Lung microvascular endothelial cell (primary cell): ENCODE results near the gene RBMS1. TPM values are rescaled to one million over a fixed set of nuclear protein-coding genes. Genes with fewer than 3 reads are reported as not detected.

Experiments
- DNase-seq, 2 donors: peaks; one replicate each; pipeline versions ENCODE4 v3.0.0 to v3.0.0-alpha.2; 2010; ENCODE audit warnings: low read depth in 2 of 2
- total RNA-seq: library from RNA; depleted of rRNA; stranded (reverse); fragments of >200 nt; gene quantifications from 2 replicates; pipeline ENCODE4 v1.2.1, GENCODE V29; 2014

Gene RBMS1
- total RNA-seq, 1 donor from 2014 or later: 74.2 TPM

DNA sequence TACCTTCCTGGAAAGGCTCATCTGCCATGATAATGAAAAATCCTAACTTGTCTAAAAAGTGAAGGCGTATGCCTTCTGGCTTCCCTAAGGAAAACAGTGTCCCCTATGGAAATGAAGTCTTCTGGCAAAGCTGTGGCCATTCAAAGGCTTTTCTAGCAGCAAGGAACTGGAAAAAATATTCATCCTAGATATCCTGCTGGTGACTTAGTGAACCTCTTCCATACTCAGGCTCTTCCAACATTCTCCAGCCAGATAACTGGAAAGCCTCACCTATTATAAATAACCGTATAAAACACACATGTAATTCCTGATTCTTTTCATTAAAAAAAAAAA, 84.7 kb downstream of the RBMS1 start:
- DNase-seq: no peak

GRCh38 chr2:160408173-160408958, 85.2 kb downstream of the RBMS1 start:
- peak in 1 of 2 donors; percentile 53 for DNase-seq

DNA sequence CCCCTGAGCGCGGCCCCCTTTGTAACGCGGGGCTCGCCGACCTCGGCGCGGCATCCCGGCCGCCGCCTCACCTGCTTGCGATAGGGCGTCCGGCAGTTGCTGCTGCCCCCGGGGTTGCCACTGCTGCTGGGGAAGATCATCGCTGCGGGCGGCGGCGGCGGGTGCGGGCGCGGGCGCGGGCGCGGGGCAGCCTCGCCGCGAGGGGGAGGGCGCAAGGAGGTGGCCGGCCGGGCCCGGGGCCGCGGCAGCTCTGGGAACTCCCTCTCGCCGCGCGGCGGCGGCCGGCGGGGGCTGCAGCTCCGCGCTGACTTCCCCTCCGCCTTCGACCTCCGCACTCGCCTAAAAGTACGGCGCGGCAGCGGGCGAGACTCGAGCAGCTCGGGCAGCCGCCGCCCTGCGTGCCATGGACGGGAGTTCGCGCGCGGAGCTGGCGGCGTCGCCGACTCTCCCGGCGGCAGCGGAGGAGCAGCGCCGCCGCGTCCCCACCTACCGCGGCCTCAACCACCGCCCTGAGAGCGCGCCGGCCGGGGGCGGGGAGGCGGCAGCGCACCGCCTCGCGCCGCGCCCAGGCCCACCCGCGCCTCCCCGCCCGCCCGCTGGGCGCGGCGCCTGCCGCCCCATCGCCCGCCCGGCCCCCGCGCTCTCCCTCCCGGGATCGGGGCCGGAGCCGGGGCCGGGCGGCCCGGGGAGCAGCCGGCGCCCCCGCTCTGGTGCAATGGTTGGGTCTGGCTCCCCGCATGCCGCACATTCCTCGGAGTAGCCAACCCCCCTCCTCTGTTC, 86.0 kb downstream of the RBMS1 start:
- peak; percentile 65 to 73 for DNase-seq

- DNase-seq: peak; percentile 66 to 80
Observed at GRCh38 chr2:160406591-160407392, 86.8 kb downstream of the RBMS1 start.

DNA sequence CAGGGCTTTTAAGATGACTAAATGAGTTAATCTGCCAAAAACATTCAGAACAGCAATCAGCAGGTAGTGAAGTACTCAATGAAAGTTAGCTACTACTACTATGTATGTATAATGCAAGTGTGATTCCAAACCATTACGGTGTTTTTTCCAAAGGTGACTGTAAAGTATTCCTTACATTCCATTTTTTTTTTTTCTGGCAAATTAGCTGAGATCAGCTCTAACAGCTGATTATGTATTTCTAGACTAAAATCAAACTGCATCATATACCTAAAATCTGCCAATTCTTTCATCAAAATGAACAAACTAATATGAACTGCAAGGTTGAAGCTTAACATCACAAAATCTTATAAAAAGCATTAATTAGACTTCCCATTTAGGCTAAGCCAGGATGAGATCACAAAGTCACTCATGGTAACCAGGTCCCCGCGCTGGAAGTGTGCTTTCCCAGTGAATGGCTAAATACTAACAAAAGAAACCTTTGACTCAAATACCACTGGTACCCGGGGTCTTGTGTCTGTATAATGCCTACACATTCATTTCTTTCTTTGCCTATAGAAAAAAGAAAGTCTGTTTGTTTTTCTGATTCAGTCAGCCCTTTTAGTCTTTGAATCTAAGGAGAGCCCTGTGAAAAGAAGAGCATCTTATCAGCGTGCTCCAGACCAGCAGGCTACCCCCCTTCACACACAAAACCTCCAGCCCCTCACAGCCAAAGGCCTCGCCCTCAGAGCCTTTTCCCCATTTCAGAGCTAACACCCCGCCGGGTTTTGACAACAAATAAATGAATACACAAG, 88.3 kb downstream of the RBMS1 start:
- no peak for DNase-seq

- DNase-seq: peak in 1 of 2 donors; percentile 70
Observed at GRCh38 chr2:160402997-160403979, 90.3 kb downstream of the RBMS1 start.

DNA sequence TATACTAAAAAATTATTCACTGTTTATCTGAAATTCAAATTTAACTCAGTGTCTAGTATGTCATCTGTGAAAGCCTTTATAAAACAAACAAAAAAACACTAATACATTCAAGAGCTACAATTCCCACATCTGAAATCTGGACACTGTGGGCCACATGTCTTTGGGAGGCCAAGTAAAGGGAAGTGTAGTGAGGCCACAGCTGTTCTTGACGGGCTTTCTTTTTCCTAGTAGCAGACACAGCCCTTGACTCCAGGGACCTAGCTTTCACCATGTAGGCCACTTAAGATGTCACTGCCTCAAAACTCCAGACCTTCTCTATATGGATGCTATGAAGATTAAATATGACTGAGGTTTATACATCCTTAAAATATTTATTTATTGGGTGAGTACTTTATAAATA, 91.1 kb downstream of the RBMS1 start:
- DNase-seq: no peak

- no peak for DNase-seq
Observed at GRCh38 chr2:160401895-160402294, 91.7 kb downstream of the RBMS1 start.

DNA sequence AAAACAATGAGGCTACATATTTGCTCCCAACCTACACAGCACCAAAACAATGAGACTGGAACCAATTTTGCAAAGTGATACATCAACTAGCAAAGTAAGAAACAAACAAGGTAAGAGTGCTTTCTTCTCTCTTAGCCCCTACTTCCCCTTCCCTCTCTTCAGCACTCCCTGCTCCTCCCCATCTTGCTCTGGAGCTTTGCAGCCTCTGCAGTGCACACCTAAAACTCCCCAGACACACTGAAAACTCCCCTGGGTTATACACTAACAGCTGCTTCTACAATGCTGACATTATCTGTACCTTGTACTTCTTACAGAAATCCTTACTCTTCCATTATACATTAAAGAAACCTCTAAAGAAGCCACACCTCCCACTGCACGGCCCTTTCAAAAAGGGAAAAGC, 93.7 kb downstream of the RBMS1 start:
- DNase-seq: no peak

DNA sequence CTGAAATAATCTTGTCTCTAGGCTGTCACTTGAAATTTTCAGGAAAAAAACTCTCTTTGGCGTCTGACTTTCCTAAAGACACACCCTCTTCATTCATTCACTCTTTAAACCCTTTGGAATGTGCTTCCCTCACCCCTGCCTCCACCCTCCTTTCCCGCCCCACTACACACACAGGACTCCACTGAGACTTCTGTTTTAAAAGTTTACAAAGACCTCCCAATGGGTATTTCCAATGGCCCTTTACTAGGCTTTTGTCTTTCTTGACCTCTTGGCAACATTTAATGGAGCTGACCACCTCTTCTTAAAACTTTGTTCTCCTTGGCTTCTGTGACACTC, 96.1 kb downstream of the RBMS1 start:
- no peak for DNase-seq

DNA sequence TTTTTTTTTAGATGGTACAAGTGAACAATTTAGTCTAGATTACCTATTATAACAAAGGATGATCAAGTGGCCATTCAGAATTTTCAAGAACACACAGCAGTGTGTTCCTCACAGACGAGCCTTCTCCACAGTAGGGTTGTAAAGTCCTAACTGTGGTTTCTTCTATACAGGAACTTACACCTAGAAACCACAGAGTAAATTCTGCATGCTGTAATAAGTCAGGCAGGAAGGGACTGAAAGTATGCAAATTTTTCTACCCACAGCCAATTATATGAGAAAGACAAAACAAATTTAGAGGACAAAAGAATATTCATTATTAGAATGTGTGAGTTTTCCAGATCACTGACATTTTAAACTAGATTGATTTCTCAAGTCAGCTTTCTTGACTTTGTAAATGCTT, 99.5 kb downstream of the RBMS1 start:
- no peak for DNase-seq

DNA sequence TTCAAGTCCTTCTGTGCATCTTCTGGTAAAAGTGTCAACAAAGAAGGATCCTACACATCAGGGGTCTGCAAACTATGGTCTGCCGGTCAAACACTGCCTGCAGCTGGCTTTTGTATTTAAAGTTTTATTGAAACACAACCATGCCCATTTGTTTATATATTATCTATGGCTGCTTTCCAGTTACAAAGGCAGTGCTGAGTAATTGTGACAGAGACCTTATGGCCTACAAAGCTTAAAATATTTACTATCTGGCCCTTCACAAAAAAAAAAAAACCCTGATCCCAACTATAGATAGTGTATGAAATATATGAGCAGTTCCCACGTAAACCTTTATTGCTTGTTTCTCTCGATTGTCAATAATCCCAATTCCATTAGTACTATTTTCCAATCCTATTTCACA, 101.4 kb downstream of the RBMS1 start:
- DNase-seq: peak in 1 of 2 donors; percentile 56

- DNase-seq: no peak
Observed at GRCh38 chr2:160390544-160391455, 102.8 kb downstream of the RBMS1 start.

- no peak for DNase-seq
Observed at GRCh38 chr2:160389875-160390274, 103.7 kb downstream of the RBMS1 start.

DNA sequence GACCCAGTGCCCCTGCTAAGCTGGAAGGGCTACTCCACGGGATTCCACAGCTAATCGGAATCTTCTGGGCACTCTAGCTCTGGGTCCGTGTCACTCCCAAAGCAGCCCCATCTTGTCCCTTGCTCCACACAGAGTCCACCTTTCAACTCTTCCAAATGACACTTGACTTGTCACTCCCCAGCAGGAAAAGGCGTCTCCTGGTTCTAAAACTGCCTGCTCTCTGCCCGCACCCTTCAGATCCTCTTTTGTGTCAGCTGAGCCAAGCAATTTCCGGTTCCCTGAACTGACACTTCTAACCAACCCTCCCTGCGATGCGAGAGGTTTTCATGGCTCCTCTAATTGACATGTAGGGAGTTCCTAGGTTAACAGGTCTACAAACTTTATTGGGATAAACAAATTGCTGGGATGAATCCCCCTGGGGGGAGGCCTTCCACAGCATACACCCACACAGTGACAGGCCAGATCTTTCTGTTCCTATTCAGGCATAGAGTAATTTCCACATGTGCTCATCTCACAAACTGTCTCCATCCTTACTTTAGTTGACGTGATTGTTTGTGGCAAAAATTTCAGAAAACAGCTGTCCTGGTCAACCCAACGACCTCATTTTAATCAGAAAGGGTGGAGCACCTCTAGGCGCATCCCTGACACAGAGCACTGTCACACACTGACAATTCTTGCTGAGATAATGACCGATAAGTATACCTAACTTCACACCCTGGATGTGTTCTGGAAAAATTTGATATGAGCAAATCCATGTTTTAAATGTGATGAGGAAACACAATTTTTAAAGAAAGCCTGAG, 104.9 kb downstream of the RBMS1 start:
- peak in 1 of 2 donors; percentile 34 for DNase-seq

GRCh38 chr2:160387558-160388262, 105.9 kb downstream of the RBMS1 start:
- DNase-seq: peak; percentile 44 to 92

DNA sequence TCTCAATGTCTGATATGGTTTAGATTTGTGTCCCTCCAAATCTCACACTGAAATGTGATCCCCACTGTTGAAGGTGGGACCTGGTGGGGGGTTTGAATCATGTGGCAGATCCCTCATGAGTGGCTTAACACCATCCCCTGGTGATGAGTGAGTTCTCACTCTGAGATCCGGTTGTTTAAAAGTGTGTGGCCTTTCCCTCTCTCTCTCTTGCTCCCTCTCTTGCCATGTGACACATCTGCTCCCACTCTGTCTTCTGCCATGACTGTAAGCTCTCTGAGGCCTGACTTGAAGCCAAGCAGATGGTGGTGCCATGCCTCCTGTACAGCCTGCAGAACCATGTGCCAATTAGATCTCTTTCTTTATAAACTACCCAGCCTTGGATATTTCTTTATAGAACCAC, 108.8 kb downstream of the RBMS1 start:
- DNase-seq: no peak
